Measurements from ENCODE around the gene GNL2. TPM values are rescaled to one million over a fixed set of nuclear protein-coding genes. Genes with fewer than 3 reads are reported as not detected.

The GNL2 gene
- total and polyA plus RNA-seq, 2 donors (not counting 1 experiment from before 2014, with no cell fraction given), result 15.7 to 44.0 TPM

DNA sequence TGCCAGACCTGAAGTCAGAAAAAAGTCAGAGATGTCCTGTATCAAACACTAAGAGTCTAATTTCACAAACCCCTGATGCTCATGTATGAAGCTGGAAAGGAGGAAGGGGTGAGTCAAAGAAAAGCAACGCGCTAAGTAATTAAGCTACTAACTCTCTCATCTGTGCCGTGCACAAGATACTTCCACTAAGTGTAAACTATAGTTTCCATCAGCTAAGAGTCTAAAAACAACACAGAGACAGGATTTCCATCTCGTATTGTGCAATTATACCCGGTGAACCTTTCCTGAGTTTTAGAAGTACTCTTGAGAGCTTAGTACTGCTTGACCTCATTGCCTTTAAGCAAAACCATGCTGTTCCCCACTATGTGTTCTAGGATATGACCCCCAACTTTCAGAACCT, 20.0 kb downstream of the GNL2 start:
- Histone ChIP-seq H3K4me2 (replicated peaks; ENCODE audit: low read depth, low read length, poor library complexity, severe bottlenecking) (no peak overlapping the region), H3K4me3 (ENCODE audit: control extremely low read depth in 1 of 5, extremely low read depth in 1 of 5, insufficient read depth in 1 of 5, low read depth in 2 of 5, low read length in 4 of 5) (no peak overlapping the region), H4K20me1 (ENCODE audit: control insufficient read depth, insufficient read depth, low read length, poor library complexity, severe bottlenecking) (no peaks in the 10 kb centered on the region), H3K36me3 (replicated peaks in 1 of 2; ENCODE audit: control extremely low read depth in 1 of 2, control insufficient read depth in 1 of 2, extremely low read depth in 1 of 2, insufficient read depth in 2 of 2, low read length in 1 of 2) (peaks cover 14 to 87% of the 10 kb centered on the region in 2 experiments), H3K27me3 (replicated peaks in 1 of 4; ENCODE audit: control extremely low read depth in 1 of 4, control insufficient read depth in 3 of 4, insufficient read depth in 4 of 4, low read length in 3 of 4) (no peaks in the 10 kb centered on the region), H3K4me1 (ENCODE audit: control insufficient read depth in 2 of 2, insufficient read depth in 2 of 2, low read length in 2 of 2) (no peaks in the 10 kb centered on the region), H2AFZ (ENCODE audit: insufficient read depth, low read depth, low read length, poor library complexity, severe bottlenecking) (no peak overlapping the region), H3K27ac (ENCODE audit: low read length in 2 of 2) (no peak overlapping the region), H3K79me2 (ENCODE audit: control insufficient read depth, insufficient read depth, low read length) (no peaks in the 10 kb centered on the region), H3K9ac (ENCODE audit: low read length) (no peak overlapping the region), H3K9me3 (ENCODE audit: control extremely low read depth in 1 of 3, control insufficient read depth in 2 of 3, insufficient read depth in 1 of 3, low read length in 2 of 3) (no peaks in the 10 kb centered on the region)
- no peak for ATAC-seq (ENCODE audit: low read depth)
- Mint-ChIP-seq H3K4me1 (no peaks in the 10 kb centered on the region), H3K27me3 (no peaks in the 10 kb centered on the region), H3K9me3 (ENCODE audit: insufficient read depth) (no peaks in the 10 kb centered on the region), H3K4me3 (no peak overlapping the region), H3K27ac (no peak overlapping the region)
- intact Hi-C loops (cut with micrococcal nuclease), result no loop called here
- 94% methylated on average over 2 of the region's 5 CpGs for WGBS (ENCODE audit: insufficient coverage)
- CTCF ChIA-PET, result no interaction called here
- POLR2A ChIA-PET, result no interaction called here
- DNase-seq, result no peak
- TF ChIP-seq, protein P1, sequence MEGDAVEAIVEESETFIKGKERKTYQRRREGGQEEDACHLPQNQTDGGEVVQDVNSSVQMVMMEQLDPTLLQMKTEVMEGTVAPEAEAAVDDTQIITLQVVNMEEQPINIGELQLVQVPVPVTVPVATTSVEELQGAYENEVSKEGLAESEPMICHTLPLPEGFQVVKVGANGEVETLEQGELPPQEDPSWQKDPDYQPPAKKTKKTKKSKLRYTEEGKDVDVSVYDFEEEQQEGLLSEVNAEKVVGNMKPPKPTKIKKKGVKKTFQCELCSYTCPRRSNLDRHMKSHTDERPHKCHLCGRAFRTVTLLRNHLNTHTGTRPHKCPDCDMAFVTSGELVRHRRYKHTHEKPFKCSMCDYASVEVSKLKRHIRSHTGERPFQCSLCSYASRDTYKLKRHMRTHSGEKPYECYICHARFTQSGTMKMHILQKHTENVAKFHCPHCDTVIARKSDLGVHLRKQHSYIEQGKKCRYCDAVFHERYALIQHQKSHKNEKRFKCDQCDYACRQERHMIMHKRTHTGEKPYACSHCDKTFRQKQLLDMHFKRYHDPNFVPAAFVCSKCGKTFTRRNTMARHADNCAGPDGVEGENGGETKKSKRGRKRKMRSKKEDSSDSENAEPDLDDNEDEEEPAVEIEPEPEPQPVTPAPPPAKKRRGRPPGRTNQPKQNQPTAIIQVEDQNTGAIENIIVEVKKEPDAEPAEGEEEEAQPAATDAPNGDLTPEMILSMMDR (IDR thresholded peaks at IDR 0.05), result no peak

DNA sequence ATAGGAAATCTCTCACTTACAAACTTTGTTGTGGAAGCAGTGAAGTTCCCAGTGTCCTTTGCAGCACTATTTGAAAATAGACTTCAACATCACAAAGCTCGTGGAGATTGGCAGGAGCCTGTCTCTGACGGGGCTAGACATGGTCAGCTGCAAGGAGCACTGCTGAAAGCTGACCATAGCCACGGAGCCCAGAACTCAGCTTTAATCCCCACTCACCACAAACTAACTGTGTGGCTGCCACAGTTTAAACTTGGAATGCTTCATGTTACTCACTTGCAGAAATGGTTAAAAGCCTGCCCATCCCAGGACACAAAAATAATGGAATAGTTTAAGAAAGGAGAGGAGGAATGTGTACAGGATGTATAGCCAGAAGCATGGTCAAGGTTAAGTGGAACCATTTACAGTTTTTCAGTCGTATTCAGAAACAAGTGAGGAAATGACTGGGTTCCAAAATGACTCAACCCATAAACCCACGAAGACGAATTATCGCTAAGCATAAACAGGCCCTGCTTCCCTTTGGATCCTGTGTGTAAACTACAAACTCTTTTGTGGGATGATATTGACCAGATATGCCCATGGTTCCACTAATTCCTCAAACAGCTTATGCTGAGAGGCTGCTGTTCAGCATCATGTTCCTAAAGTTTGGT, 20.8 kb downstream of the GNL2 start:
- Mint-ChIP-seq H3K27me3 (no peaks in the 10 kb centered on the region), H3K27ac (no peak overlapping the region), H3K4me3 (no peak overlapping the region), H3K9me3 (ENCODE audit: insufficient read depth) (no peaks in the 10 kb centered on the region), H3K4me1 (no peaks in the 10 kb centered on the region)
- H3K27me3 ChIP-seq (replicated peaks in 1 of 4; ENCODE audit: control extremely low read depth in 1 of 4, control insufficient read depth in 3 of 4, insufficient read depth in 4 of 4, low read length in 3 of 4), result no peaks in the 10 kb centered on the region
- no peak for DNase-seq
- peaks cover 17 to 85% of the 10 kb centered on the region in 2 experiments for H3K36me3 ChIP-seq (replicated peaks in 1 of 2; ENCODE audit: control extremely low read depth in 1 of 2, control insufficient read depth in 1 of 2, extremely low read depth in 1 of 2, insufficient read depth in 2 of 2, low read length in 1 of 2)
- no peak for TF ChIP-seq EZH2 (IDR thresholded peaks at IDR 0.05; ENCODE audit: borderline replicate concordance, insufficient read depth, low read depth, low read length, poor library complexity, severe bottlenecking)
- TF ChIP-seq, protein P1 (IDR thresholded peaks at IDR 0.05), result no peak
- H3K4me1 ChIP-seq (ENCODE audit: control insufficient read depth in 2 of 2, insufficient read depth in 2 of 2, low read length in 2 of 2), result no peaks in the 10 kb centered on the region
- WGBS (ENCODE audit: insufficient coverage), result 81% methylated on average over 3 of the region's 7 CpGs
- CTCF ChIA-PET, result interaction anchor here (1.0 kb wide), 1 partner anchor 251 kb away, joined by 3 read pairs; no protein-coding TSS in a partner anchor
- H3K4me2 ChIP-seq (replicated peaks; ENCODE audit: low read depth, low read length, poor library complexity, severe bottlenecking), result no peak overlapping the region
- no peak overlapping the region for H3K9ac ChIP-seq (ENCODE audit: low read length)
- H3K9me3 ChIP-seq (ENCODE audit: control extremely low read depth in 1 of 3, control insufficient read depth in 2 of 3, insufficient read depth in 1 of 3, low read length in 2 of 3), result no peaks in the 10 kb centered on the region
- no peak overlapping the region for H3K4me3 ChIP-seq (ENCODE audit: control extremely low read depth in 1 of 5, extremely low read depth in 1 of 5, insufficient read depth in 1 of 5, low read depth in 2 of 5, low read length in 4 of 5)
- no peak overlapping the region for H2AFZ ChIP-seq (ENCODE audit: insufficient read depth, low read depth, low read length, poor library complexity, severe bottlenecking)
- no peaks in the 10 kb centered on the region for H4K20me1 ChIP-seq (ENCODE audit: control insufficient read depth, insufficient read depth, low read length, poor library complexity, severe bottlenecking)
- intact Hi-C loops (cut with micrococcal nuclease), result no loop called here
- no peak for ATAC-seq (ENCODE audit: low read depth)
- no peaks in the 10 kb centered on the region for H3K79me2 ChIP-seq (ENCODE audit: control insufficient read depth, insufficient read depth, low read length)
- POLR2A ChIA-PET, result no interaction called here
- H3K27ac ChIP-seq (ENCODE audit: low read length in 2 of 2), result no peak overlapping the region
